ENCODE measurements around the gene SRRD. TPM values are rescaled to one million over a fixed set of nuclear protein-coding genes. Genes with fewer than 3 reads are reported as not detected.

The SRRD gene, protein sequence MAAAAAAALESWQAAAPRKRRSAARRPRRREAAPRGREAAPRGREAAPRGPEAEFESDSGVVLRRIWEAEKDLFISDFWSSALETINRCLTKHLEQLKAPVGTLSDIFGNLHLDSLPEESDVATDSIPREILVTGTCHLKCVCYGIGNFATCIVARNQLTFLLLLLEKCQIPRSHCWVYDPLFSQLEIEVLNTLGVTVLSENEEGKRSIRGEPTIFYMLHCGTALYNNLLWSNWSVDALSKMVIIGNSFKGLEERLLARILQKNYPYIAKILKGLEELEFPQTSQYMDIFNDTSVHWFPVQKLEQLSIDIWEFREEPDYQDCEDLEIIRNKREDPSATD
- total RNA-seq, result 10 to 100 TPM; 12.7 to 20.5 (median 15.2) TPM

DNA sequence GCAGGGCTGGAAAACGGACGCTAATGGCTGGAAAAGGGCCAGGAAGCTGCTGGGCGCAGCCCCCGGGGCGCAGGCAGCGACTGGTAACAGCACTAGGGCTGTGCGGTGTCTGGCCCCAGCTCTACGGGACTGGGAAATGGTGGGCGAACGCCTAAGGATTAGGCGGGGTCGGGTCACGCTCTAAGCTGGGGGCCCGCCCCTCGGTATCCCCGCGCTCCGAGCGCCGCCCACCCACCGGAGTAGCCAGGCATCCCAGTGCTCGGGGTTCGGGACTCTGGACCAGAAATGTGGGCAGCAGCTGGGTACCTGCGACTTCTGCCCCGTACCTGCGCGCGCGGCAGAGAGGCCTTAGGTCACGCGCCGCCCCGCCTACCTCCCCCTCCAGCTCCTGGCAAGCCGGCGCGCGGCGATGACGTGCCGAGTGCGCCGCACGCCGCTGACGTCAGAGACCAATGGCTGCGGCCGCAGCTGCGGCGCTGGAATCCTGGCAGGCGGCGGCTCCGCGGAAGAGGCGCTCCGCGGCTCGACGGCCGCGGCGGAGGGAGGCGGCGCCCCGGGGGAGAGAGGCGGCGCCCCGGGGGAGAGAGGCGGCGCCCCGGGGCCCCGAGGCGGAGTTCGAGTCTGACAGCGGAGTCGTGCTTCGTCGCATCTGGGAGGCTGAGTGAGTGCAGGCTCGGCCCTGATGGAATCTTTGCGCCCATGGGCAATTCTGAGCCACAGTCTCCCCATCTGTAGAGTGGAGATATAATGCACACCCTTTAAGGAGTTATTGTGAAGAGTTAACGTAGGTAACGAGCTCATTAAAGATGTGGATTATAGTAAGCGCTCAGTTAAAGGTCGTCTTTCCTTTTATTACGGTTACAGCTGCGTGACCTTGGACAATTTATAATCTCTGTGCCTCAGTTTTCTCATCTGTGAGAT, at the start of gene SRRD, which contains the start of gene HPS4:
TSS of gene SRRD (plus strand) at position 439 of the 921 bp plus-strand sequence. CDS start at position 453, 14 bp downstream.
TSS of gene HPS4 (minus strand) at position 345 of the 921 bp plus-strand sequence. CDS start 2,021 bp downstream, outside the sequence.
- TF ChIP-seq CTCF (IDR thresholded peaks at IDR 0.05), result peak in 1 of 3 experiments; percentile 26
- no peak for TF ChIP-seq EP300 (IDR thresholded peaks at IDR 0.05)
- peak; percentile 83 for TF ChIP-seq POLR2A (IDR thresholded peaks at IDR 0.05; ENCODE audit: low read depth)
- peak; percentile 93 to 95 for TF ChIP-seq POLR2AphosphoS5 (IDR thresholded peaks at IDR 0.05)
- peak; percentile 95 for DNase-seq (ENCODE audit: extremely low spot score)
- 3% methylated on average over 13 of the region's 85 CpGs for WGBS
- Histone ChIP-seq H3K4me1 (peaks cover 51 to 68% (median 61%) of the 10 kb centered on the region in 4 donors), H3K9me3 (no peaks in the 10 kb centered on the region), H3K4me3 (peak within 1 kb of the TSS; percentile 76 to 98 (median 97)), H3K27ac (replicated peaks in 1 of 4) (peak within 1 kb of the TSS; percentile 88 to 96 (median 94)), H3K36me3 (peaks cover 12 to 30% (median 19%) of the 10 kb centered on the region in 4 donors), H3K27me3 (no peaks in the 10 kb centered on the region)
- intact Hi-C loops (cut with DNase I), result loop anchor here (2.0 kb wide), 1 partner anchor 27 kb away; no protein-coding TSS in a partner anchor

DNA sequence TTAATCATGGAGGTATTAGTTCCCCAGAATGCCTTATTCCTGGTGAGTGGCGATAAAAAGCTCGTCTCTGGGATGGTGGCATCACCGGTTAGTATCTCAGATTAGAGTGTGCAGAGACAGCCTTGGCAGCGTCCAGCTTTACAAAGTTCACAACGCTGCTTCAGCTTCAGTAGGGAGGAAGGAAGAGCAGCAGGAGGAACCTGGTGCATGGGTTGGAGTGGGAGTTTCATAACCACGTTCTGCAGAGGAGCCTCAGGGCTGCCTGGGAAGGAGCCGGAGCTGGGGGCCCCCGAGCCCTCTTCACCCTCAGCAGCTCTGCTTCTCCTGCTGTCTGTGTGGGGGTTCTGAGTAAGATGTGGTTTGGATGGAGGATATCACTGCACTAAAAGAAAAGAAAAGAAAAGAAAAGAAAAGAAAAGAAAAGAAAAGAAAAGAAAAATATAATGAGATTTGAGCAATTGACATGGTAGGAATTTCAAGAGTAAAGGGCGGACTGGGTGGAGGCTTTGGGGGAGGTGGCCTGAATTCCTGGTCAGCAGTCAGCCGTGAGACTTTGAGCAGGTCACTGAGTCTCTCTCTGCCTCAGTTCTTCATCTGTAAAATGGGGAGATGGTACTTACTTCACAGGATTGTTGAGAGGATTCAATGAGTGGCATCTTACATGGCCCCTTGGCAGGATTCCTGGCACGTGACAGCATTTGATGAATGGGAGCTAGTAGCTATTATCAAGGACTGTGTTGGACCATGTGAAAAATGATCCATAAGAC, 48.2 kb upstream of the SRRD start:
- Histone ChIP-seq H3K4me3 (no peak overlapping the region), H3K4me1 (no peaks in the 10 kb centered on the region), H3K9me3 (no peaks in the 10 kb centered on the region), H3K27ac (replicated peaks in 1 of 4) (no peak overlapping the region), H3K27me3 (peaks cover 0 to 26% (median 0%) of the 10 kb centered on the region in 4 donors), H3K36me3 (no peaks in the 10 kb centered on the region)
- TF ChIP-seq POLR2A (IDR thresholded peaks at IDR 0.05; ENCODE audit: low read depth) (no peak), CTCF (IDR thresholded peaks at IDR 0.05) (no peak), EP300 (IDR thresholded peaks at IDR 0.05) (no peak), POLR2AphosphoS5 (IDR thresholded peaks at IDR 0.05) (no peak)
- intact Hi-C loops (cut with DNase I), result no loop called here
- DNase-seq (ENCODE audit: extremely low spot score), result no peak
- WGBS, result 74% methylated on average over 11 of the region's 11 CpGs

DNA sequence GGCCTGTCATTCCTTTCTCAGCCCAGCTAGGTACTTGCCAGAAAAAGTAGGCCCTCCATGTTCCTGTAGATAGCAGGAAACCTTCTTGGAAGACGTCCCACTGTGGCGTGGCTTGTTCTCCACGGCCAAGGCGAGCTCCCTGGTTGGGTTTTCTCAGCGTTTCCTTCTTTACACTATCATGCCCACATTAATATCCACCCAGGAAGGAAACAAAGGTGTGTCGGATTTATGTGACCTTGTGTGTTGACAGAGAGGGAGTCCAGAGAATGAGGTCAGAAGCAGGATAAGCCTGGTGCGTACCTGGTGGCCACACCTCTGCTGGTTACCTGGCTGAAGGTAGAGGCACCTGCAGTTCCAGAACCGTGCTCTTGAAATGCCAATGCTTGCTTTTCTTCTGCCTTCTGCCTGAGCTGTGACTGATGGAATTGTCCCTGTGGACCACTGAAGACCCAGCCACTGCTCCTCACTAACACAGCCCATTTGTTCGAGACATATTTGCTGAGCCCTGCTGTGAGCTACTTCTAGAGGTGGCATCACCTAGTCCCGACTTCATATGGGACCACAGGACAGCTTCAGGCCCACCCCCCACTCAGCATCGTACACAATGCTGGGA, 46.7 kb upstream of the SRRD start:
- Histone ChIP-seq H3K4me3 (no peak overlapping the region), H3K27ac (replicated peaks in 1 of 4) (no peak overlapping the region), H3K4me1 (no peaks in the 10 kb centered on the region), H3K36me3 (no peaks in the 10 kb centered on the region), H3K27me3 (peaks cover 0 to 23% (median 0%) of the 10 kb centered on the region in 4 donors), H3K9me3 (no peaks in the 10 kb centered on the region)
- no peak for DNase-seq (ENCODE audit: extremely low spot score)
- intact Hi-C loops (cut with DNase I), result no loop called here
- TF ChIP-seq POLR2AphosphoS5 (IDR thresholded peaks at IDR 0.05), result no peak
- no peak for TF ChIP-seq EP300 (IDR thresholded peaks at IDR 0.05)
- TF ChIP-seq CTCF (IDR thresholded peaks at IDR 0.05), result no peak
- TF ChIP-seq POLR2A (IDR thresholded peaks at IDR 0.05; ENCODE audit: low read depth), result no peak
- 78% methylated on average over 11 of the region's 11 CpGs for WGBS
